HG03097 (cell line): Measurements from ENCODE around the gene THSD4.
"Not testable (repeated sequence)": the region's sequence is repeated elsewhere in the genome, so short reads cannot be mapped to it uniquely, and the experiment has no call there.

Experiments
- ATAC-seq: cut with Tn5 transposase; IDR thresholded peaks from one replicate; pipeline ENCODE4 v1.9.1; 2021; ENCODE audit not compliant: unreplicated experiment, low FRiP score

The THSD4 gene

DNA sequence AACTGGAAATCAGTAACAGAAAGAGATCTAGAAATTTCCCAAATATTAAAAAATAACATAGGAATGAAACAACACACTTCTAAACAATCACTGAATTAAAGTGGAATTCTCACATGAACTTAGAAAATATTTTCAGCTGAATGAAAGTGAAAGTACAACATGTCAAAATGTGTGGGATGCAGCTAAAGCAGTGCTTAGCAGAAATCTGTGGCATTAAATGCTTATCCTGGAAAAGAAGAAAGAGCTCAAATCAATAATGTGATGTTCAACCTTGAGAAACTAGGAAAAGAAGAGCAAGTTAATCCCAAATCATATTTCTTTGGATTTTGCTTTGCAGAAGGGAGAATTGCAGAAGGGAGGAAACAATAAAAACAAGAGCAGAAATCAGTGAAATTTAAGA lies 596.9 kb downstream of the THSD4 start:
- no peak for ATAC-seq

DNA sequence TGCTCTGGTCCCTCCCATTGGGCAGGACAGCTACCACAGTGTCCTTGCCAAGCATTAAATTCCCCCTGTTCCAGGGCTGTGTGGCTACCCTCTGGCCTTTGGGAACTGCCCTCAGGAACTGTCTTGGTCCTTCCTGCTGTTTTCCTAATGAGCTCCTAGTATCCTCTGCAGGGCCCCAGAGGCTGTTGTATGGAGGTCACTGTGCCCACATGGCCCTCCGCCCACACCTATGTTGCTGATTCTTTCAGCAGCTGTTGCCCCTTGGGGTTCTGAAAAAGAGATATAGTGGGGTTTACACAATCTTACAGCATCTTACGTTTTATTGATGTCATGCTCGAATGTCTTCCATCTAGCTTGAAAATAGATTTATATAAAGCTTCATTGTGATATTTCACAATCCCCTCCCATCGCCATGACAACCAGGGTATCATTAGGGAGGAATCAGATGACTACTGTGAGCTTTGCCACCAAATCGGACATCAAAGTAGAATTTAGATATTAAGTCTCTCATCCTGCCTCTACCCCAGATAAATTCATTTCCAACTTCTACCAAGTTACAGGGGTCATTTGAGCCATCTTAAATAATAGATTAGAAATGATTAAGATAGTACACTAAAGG lies 598.0 kb downstream of the THSD4 start:
- ATAC-seq = no peak

DNA sequence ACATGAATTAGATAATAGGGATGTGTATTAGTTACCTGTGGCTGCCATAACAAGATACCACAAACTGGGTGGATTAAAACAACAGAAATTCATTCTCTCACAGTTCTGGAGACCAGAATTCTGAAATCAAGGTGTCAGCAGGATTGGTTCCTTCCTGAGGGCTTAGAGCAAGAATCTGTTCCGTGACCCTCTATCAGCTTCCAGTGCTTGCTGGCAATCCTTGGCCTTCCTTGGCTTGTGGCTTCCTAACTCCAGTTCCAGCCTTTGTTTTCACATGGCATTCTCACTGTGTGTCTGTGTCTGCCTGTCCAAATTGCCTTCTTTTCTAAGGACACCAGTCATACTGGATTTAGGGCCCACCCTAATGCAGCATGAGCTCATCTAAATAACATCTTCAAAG lies 600.6 kb downstream of the THSD4 start:
- no peak for ATAC-seq

DNA sequence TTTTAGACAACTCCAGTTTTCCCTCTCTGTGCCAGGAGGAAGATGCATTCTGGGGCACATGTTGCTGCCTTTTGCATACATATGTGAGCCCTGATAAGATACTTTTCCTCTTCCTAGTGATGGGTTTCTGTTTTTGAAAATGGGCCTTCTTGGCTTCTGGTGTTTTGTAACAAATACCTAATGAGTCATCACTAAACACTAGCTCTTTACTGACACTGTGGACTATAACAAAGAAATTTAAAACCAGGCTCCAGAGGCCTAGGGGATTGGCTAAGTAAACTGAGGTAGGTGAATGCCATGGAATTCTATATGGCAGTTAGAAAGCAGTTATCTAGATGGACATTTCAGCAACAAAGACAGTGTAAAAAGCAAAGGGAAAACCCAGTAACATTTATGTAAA lies 601.7 kb downstream of the THSD4 start:
- no peak for ATAC-seq

DNA sequence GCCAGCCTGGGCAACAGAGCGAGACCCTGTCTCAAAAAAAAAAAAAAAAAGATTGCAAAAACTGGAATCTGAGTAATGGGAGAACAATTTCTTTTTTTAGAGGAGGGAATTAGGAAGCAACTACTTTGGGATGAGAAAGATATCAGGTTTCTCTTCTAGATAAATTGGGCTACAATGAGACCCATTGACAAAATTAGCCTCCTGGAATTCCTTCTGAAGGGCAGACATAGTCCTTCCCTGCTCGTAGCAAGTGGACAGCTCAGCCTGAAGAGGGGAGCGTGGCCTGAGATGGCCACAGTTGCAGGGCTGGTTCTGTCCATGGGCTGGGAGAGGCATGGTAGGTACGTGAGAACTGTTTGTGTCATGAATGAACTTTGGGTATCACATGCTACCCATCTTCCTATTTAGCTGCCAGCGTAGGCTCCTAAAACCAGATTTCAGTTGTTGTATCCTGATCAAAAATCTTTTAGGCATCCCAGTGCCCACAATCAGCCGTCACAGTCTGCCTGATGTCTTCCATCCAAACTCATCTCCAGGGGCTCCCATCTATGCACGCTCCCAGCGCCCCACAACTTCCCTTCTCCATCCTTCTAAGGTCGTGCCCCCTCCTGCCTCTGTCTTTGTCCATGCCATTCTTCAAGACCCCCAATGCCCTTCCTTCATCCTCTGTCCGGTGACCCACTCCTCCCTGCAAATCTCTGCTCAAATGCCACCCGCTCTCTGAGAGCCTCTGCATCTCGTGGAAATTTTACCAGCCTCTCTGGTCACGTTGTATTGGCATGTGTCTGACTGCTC lies 603.0 kb downstream of the THSD4 start:
- no peak for ATAC-seq

DNA sequence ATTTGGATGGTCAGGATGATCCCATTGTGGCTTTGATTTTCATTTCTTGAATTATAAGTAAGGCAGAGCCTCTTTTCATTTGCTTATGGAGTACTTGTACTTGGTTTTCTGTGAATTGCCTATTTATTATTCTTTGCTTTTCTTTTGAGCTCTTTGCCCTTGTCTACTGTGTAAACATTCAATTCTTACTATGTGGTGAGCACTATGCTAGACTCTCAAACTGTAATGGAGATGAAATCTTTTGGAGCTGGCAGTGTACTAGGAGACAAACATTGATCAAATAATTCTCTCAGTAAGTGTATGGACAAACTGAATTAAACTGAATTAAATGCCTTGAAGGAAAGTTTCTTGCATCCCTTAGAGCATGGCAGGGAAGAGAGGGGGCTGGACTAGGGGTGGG lies 608.1 kb downstream of the THSD4 start:
- no peak for ATAC-seq

DNA sequence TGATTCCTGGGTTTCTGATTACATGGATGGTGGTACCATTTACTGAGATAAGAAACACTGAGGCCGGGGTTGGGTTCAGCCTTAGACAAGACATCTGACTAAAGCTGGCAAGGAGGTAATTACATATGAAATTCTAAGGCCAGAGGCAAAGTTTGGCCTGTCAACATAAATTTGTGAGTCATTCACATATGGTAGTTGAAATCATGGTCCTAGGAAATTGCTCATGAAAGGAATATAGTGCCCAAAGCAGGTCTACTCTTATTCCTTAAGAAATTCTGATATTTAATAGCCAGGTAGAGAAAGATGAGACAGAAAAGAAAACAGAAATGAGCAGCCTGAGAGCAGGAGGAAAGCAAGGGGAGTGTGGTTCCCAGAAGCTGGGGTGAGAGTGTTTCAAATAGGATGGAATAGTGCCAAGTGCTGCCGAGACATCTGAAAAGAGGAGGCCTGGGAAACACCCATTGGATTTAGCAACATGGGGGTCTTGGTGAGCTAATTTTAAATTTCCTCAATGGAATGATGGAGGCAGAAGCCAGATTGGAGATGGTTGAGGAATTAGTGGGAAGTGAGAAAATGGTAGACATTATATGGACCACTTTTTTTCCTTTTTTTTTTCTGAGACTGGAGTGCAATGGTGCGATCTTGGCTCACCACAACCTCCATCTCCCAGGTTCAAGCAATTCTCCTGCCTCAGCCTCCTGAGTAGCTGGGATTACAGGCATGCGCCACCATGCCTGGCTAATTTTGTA lies 610.1 kb downstream of the THSD4 start:
- not testable (repeated sequence) for ATAC-seq

DNA sequence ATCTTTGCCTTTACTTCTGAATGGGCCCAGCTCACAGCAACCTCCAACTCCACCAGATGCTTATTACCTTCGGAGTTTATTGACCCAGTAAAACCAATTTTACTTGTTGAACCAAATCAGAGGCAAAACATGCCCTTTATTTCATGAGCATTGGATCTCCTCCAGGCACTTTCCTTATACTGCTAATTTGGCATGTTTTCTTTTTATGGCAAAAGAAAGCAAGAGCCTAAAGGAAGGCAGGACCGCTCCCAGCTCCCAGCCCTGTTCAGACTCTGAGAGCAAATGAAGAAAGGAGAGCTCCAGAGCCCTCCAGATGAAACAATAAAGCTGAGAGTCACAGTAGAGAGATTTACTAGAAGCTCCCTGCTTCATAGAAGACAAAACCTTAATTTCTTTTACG lies 613.6 kb downstream of the THSD4 start:
- ATAC-seq = no peak

DNA sequence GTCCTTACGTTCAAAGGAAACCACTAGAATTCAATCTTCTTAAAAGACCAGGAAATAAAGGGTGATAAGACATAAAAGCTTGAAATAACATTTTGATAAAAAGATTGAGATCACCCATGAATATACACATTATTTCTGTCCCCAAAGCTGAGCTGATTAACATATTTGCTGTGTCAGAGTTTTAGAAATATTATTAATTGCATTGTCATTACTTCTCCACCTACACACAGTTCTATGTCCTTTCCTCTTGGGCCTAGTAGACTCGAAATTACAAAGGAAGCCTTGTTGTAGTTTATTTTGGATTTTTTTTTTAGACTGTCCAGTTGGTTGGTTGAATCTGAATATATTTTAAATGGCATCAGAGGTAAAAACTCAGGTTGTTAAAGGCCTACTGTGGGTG lies 614.0 kb downstream of the THSD4 start:
- ATAC-seq = no peak

DNA sequence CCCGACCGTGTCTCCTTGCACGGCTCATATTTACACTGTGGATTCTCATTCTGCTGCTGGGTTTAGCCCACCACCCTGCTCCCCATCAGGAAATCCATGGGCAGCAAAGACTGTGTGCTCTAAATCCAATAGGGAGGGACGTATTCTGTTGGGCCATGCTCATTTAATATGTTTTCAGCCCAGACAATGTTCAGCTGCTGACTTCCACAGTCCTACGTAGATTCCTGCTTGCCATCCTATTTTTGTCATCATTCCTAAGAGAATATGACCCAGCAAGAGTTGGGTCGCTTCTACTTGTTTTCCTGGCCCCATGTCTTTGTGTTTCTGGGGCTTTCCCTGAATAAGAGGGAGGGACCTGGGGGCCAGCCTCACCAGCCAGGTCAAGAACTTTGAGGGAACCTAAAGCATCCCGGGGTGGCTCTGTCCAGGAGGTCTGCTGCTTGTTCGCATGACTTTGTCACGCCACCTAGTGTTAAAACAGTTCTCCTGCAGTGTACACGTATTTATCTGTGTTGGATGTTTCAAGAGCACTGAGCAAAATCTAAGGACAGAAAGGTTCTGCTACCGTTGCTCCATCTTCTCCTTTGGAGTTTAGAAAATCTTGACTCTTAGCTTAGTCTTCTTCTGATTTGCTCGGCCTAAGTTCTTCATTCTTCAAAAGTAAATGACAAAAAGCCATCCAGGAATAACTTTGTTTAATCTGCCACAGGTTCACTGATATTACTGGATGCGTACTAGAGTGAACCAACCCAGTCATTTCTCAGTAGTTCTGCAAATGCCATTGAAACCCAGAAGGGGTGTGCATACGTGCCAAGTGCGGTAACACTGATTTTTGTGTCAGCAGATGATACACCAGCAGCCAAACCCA lies 615.2 kb downstream of the THSD4 start:
- ATAC-seq = no peak

DNA sequence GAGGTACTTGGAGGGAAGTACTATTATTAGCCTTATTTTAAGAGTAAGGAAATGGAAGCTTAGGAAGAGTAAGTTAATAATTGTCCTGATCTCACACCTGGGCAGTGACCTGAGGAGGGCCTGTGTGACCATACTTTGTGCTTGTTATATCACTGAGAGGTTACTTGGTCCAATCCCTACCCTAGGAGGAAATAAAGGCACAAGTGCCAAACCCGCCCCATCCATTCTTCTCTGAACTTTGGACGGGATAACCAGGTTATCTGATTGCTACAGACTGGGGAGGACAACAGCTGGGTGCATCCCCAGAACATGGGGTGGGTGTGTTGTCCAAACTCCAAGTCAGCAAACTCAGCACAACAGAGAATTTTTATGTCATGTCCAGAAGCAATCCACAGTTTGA lies 617.4 kb downstream of the THSD4 start:
- ATAC-seq = no peak

DNA sequence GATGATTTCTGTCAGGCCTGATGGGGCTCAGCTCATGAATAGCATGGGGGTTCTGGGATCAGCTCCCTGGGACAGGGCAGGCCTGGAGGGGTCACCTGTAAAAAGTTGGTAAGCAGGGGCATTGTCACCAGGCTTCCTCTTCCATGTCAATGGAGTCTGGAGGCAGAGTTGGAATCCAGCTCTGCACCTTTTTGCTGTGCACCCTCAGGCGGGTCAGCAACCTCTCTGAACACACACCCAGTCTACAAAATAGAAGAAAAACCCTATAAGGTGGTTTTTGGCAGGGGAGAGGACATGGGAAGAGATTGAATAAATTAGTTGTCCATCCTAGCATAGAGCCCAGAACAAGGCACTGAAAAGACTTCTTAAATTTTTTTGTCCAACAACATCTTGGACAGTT lies 617.9 kb downstream of the THSD4 start:
- no peak for ATAC-seq

DNA sequence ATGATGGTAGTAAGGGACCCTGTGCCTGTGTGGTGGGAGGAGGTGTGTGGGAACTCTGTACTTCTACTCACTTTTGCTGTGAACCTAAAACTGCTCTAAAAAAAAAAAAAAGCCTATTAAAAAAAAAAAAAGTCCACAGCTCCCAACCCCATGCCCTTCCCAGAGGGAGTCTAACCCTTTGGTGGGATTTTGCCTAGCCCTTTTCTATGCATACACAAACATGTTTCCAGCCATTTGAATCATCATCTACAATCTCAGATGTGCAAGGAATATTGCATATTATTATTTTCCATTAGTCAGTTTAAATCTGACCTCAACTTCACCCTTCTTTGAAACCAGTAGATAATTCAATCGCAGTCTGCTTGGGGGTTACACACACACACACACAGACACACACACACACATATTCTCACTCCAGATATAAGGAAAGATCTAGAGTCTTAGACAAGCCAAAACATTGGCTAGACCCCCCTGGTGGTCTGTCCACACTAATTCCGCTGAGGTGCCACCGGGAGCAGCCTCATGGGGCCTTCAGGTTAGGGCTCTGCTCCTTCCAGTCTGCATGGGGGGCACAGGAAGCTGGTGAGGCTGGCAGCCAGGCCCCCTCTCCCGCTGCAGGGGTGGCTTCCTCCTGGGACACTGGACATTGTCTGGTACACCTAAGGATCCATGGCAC lies 619.6 kb downstream of the THSD4 start:
- no peak for ATAC-seq

DNA sequence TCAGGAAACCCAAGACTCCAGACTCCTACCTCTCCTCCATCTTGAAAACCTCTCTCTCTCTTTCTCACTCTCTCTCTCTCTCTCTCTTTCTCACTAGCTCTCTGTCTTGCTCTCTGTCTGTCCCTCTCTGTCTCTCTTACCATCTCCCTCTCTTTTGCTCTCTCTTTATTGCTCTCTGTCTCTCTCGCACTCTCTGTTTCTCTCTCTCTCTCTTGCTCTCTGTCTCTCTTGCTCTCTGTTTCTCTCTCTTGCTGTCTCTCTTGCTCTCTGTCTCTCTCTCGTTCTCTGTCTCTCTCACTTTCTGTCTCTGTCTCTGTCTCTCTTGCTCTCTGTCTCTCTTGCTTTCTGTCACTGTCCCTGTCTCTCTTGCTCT lies 620.1 kb downstream of the THSD4 start:
- no peak for ATAC-seq

DNA sequence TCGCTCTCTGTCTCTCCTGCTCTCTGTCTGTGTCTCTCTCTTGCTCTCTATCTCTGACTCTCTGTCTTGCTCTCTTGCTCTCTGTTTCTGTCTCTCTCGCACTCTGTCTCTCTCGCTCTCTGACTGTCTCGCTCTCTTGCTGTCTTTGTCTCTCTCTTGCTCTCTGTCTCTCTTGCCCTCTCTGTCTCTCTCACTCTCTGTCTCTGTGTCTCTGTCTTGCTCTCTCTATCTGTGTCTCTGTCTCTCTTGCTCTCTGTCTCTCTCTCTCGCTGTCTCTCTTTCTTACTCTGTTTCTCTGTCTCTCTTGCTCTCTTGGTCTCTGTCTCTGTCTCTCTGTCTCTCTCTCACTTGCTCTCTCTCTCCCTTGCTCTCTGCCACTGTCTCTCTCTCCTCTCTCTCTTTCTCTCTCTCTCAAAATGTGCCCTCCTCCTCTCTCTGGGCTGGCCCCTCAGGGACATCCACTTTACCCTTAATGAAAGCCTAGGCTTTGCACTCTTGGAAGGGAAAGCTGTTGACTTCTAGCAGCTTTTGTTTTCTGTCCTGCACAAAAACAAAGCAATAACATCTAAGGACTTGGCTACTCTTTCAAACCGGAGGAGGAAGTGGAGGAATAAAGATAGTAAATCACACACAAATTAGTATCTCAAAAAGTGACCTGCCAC lies 621.1 kb downstream of the THSD4 start:
- ATAC-seq = no peak

DNA sequence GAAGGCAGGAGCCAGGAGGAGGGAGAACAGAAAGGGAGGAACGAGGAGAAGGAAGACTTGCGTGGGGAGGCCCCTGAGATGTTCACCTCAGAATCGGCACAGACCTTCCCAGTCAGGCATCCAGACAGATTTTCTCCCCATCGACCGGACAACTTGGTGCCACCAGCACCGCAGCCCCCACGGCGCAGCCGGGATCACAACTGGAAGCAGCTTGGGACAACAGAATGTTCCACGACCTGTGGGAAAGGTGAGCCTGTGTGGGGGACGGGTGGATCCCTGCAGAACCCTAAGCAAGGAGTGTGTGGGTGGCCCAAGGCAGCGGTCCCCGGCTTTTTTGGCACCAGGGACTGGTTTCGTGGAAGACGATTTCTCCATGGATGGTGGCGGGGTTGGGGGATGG lies 622.5 kb downstream of the THSD4 start:
- ATAC-seq = no peak

DNA sequence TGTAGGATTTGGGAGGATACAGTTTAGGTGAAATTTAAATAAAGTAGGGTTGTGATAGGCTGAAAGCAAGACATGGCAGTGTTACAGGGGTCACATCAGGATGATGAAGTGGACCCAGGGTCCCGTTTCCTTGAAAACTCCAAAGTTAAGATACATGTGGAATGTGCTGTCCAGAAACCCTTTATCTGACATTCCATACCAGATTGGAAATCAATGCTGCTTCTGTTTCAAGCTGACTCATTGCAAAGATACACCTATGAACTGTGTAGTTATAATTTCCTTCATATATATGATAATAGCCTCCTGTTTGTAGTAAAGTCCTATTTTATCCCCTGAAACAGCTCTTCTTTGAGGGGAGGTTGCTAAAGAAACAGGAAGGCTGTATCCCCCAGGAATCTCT lies 624.1 kb downstream of the THSD4 start:
- ATAC-seq = no peak

DNA sequence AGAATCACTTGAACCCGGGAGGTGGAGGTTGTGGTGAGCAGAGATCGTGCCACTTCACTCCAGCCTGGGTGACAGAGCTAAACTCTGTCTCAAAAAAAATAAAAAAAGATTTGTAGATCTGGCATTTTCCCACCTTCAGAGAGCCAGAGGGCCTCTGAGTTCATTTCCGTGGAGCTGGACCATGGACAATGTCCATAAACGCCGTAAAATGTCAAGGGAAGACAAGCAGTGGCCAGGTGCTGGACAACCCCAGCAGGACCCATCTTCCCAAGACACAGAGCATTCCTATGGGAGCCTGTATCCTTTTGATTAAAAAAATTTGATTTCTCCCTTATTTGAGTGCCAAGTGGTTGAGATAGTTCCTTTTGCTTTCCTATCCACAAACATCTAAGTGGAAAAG lies 627.7 kb downstream of the THSD4 start:
- no peak for ATAC-seq

DNA sequence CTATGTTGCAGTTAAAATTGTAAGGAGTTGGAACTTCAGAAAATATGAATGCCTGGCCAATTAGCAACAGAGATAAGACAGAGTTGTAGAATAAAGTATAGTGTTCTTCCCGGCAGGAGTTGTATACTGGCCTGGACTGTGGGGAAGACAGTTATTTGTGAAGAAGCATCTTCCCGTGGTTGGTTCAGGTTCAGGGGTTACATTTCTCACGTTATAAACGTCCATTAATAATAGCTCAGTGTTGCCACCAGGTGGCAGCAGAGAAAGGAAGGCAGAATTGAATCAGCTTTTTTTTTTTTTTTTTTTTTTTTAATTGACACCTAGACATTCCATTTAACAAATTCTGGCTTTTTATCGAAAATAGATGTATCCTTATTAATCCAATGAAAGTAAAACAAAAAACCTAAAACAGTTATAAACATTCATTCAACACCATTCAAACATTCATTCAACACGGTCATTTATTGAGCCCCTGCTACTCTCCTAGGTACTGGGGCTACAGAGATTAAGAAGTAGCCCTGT lies 628.7 kb downstream of the THSD4 start:
- no peak for ATAC-seq

DNA sequence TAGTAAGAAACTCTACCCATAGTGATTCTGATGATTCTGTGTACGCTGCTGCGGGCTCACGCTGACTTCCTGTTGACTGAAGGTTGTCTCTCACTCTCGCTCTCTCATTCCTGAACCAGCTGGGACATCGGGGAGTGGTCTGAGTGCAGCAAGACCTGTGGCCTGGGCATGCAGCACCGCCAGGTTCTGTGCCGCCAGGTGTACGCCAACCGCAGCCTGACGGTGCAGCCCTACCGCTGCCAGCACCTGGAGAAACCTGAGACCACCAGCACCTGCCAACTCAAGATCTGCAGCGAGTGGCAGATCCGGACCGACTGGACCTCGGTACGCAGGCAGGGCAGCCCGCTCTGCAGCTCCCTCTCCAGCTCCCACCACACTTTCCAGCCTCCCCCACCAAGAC lies 631.4 kb downstream of the THSD4 start:
- ATAC-seq = no peak
